Retinal pigment epithelial cell (primary cell): ENCODE data around the gene MBNL1.

Experiments
- DNase-seq: peaks from one replicate; pipeline ENCODE4 v3.0.0-alpha.2; 2010; ENCODE audit warnings: low read depth
- H3K4me3 ChIP-seq: 2 replicates; pipeline ENCODE4 v1.5.1; 2011; ENCODE audit warnings: mild to moderate bottlenecking, low read length, control low read depth, moderate library complexity
- CTCF ChIP-seq: conservative IDR thresholded peaks from 2 replicates; pipeline ENCODE4 v1.5.1; 2011; ENCODE audit warnings: low read depth, low read length, control low read depth, inconsistent platforms

Gene MBNL1

GRCh38 chr3:152301745-152302181 lies 33.0 kb downstream of the MBNL1 start:
- DNase-seq, result no peak
- no peak for TF ChIP-seq CTCF

GRCh38 chr3:152302521-152303021 lies 33.8 kb downstream of the MBNL1 start:
- peak overlapping the region; percentile 24 for H3K4me3 ChIP-seq
- DNase-seq, result peak; percentile 69
- TF ChIP-seq CTCF, result no peak

More at GRCh38 chr3:152301745-152302181, 33.0 kb downstream of the MBNL1 start:
- peak overlapping the region; percentile 4 for H3K4me3 ChIP-seq

- TF ChIP-seq CTCF, result no peak
These were observed 35.4 kb downstream of the MBNL1 start for GRCh38 chr3:152304160-152304559.

GRCh38 chr3:152305075-152305474 lies 36.3 kb downstream of the MBNL1 start:
- DNase-seq, result no peak
- H3K4me3 ChIP-seq, result no peak overlapping the region
- TF ChIP-seq CTCF, result no peak

More at GRCh38 chr3:152304160-152304559, 35.4 kb downstream of the MBNL1 start:
- H3K4me3 ChIP-seq, result no peak overlapping the region
- no peak for DNase-seq

GRCh38 chr3:152307829-152308474 lies 39.2 kb downstream of the MBNL1 start:
- no peak for TF ChIP-seq CTCF
- no peak overlapping the region for H3K4me3 ChIP-seq
- no peak for DNase-seq

GRCh38 chr3:152308475-152308844 lies 39.7 kb downstream of the MBNL1 start:
- TF ChIP-seq CTCF, result no peak
- H3K4me3 ChIP-seq, result no peak overlapping the region
- no peak for DNase-seq

- H3K4me3 ChIP-seq, result no peak overlapping the region
These were observed 40.3 kb downstream of the MBNL1 start for GRCh38 chr3:152309031-152309430.

More at GRCh38 chr3:152309031-152309430, 40.3 kb downstream of the MBNL1 start:
- TF ChIP-seq CTCF, result no peak
- DNase-seq, result no peak
